Measurements from ENCODE around the gene CAPN11. TPM values are rescaled to one million over a fixed set of nuclear protein-coding genes. Genes with fewer than 3 reads are reported as not detected.
A peak's percentile ranks its signal among the peaks of the same experiment; 100 is the strongest.

Gene CAPN11
- total and polyA plus RNA-seq, 10 of the 15 experiments (the other 5 are each of a cell fraction or from before 2014, with no cell fraction given): 0.05 to 0.44 (median 0.31) TPM

- 5% methylated on average over 22 of the region's 24 CpGs for WGBS (ENCODE audit: insufficient coverage, insufficient replicate concordance, low lambda C conversion rate, missing lambda C conversion rate)
- in situ Hi-C loops (cut with MboI) (no loop called here), intact Hi-C loops (cut with micrococcal nuclease; ENCODE audit: unreplicated experiment) (loop anchor here (2.0 kb wide), 1 partner anchor 42 kb away; no protein-coding TSS in a partner anchor)
- Histone ChIP-seq H3K4me2 (ENCODE audit: control insufficient read depth, insufficient read depth) (peak overlapping the region; percentile 97), H3K36me3 (ENCODE audit: control insufficient read depth in 2 of 2, insufficient read depth in 2 of 2, low read length in 1 of 2) (no peaks in the 10 kb centered on the region), H3K27me3 (replicated peaks in 1 of 2; ENCODE audit: control insufficient read depth in 2 of 2, insufficient read depth in 2 of 2, low read length in 1 of 2) (no peaks in the 10 kb centered on the region), H3K79me2 (ENCODE audit: control insufficient read depth, insufficient read depth, low read length) (no peaks in the 10 kb centered on the region), H3K4me3 (peak overlapping the region; percentile 52), H3K9me3 (replicated peaks; ENCODE audit: control insufficient read depth, insufficient read depth, low read length) (peaks cover 2% of the 10 kb centered on the region; the same call in 1 of the 3 replicates), H3K27ac (ENCODE audit: control insufficient read depth, insufficient read depth) (no peak overlapping the region), H3K4me1 (ENCODE audit: control insufficient read depth, insufficient read depth, low read length) (peaks cover 16% of the 10 kb centered on the region), H3K9ac (ENCODE audit: control insufficient read depth, insufficient read depth, low read length) (peak overlapping the region; percentile 19; the same call in 1 of the 2 replicates), H2AFZ (ENCODE audit: control insufficient read depth, low read depth, low read length) (peak overlapping the region; percentile 74), H4K20me1 (ENCODE audit: control insufficient read depth, insufficient read depth) (no peaks in the 10 kb centered on the region)
- FAIRE-seq: peak; percentile 27
- BruUV-seq (replicated peaks): no TSS peak
- ChIA-PET CTCF (interaction anchor here (0.6 to 2.4 kb wide), 16 partner anchors 14 to 161 kb away, joined by 3 to 12 read pairs (median 4); no protein-coding TSS in a partner anchor), POLR2A (interaction anchor here (0.6 to 2.8 kb wide), 6 partner anchors 13 to 79 kb away, joined by 3 to 15 read pairs (median 6); no protein-coding TSS in a partner anchor), RAD21 (ENCODE audit: unreplicated experiment) (interaction anchor here (0.6 to 2.9 kb wide), 11 partner anchors 13 to 161 kb away, joined by 3 to 12 read pairs (median 4); partner anchors contain the start of gene HSP90AB1), SMC1A (ENCODE audit: uncharacterized antibody, unreplicated experiment) (interaction anchor here (0.8 to 2.6 kb wide), 12 partner anchors 11 to 79 kb away, joined by 3 to 9 read pairs (median 6); partner anchors contain the start of genes HSP90AB1 and MYMX)
- DNase-seq (ENCODE audit: low read depth, low spot score): peak; percentile 41
- ATAC-seq: peak; percentile 87
- TF ChIP-seq IKZF1 (conservative IDR thresholded peaks at IDR 0.05) (peak; percentile 55), REST (IDR thresholded peaks at IDR 0.05; ENCODE audit: low read depth, low read length) (no peak), ZBED1 (IDR thresholded peaks at IDR 0.05; ENCODE audit: borderline replicate concordance) (no peak), CTCF (IDR thresholded peaks at IDR 0.05 in 2 of 3, conservative IDR thresholded peaks at IDR 0.05 in 1 of 3; ENCODE audit: control insufficient read depth in 2 of 3, extremely low read depth in 1 of 3, insufficient read depth in 1 of 3, low read depth in 3 of 3, low read length in 3 of 3) (no peak), CBX3 (IDR thresholded peaks at IDR 0.05; ENCODE audit: borderline replicate concordance, low read depth) (no peak), SIX5 (IDR thresholded peaks at IDR 0.05; ENCODE audit: low read depth, low read length, severe bottlenecking) (no peak), RELB (IDR thresholded peaks at IDR 0.05; ENCODE audit: low read depth) (peak; percentile 37; the same call in 1 of the 2 replicates), CEBPB (IDR thresholded peaks at IDR 0.05; ENCODE audit: borderline replicate concordance in 1 of 2, low read depth in 2 of 2, low read length in 2 of 2) (no peak), IKZF2 (IDR thresholded peaks at IDR 0.05) (peak; percentile 38 to 62; a peak in 3 of 4 replicates), USF1 (IDR thresholded peaks at IDR 0.05; ENCODE audit: borderline replicate concordance, extremely low read length, insufficient read depth, low read depth, low read length) (no peak), SMAD1 (IDR thresholded peaks at IDR 0.05; ENCODE audit: low read depth, partially characterized antibody) (no peak), DPF2 (IDR thresholded peaks at IDR 0.05) (peak; percentile 39; the same call in 1 of the 2 replicates), TBL1XR1 (IDR thresholded peaks at IDR 0.05; ENCODE audit: low read depth, low read length) (no peak), GATAD2B (conservative IDR thresholded peaks at IDR 0.05; ENCODE audit: low read depth) (peak; percentile 38; the same call in 1 of the 2 replicates)
These were observed 18.3 kb downstream of the CAPN11 start for GRCh38 chr6:44176762-44177509.

All from GM12878 (cell line).